ENCODE data around the gene SRGAP1.

The SRGAP1 gene

DNA sequence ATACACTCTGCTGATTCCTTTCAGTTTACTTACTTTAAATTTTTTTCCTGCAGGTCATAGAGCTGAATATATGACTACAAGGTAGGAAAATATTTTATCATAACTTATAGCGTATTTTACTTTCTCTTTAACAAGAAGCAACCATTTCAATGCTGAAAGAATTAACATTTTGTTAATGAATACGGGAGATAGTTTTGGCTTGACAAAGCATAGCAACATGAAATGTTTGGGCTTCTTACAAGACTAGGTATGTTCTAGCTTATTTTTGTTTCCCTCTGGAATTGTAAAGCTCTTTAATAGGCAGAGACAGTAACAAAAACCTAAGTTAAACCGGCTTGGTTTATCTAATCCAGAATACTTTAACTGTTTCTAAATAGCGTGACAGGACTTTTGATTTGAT, 242.4 kb downstream of the SRGAP1 start:
- TF ChIP-seq, protein P1, sequence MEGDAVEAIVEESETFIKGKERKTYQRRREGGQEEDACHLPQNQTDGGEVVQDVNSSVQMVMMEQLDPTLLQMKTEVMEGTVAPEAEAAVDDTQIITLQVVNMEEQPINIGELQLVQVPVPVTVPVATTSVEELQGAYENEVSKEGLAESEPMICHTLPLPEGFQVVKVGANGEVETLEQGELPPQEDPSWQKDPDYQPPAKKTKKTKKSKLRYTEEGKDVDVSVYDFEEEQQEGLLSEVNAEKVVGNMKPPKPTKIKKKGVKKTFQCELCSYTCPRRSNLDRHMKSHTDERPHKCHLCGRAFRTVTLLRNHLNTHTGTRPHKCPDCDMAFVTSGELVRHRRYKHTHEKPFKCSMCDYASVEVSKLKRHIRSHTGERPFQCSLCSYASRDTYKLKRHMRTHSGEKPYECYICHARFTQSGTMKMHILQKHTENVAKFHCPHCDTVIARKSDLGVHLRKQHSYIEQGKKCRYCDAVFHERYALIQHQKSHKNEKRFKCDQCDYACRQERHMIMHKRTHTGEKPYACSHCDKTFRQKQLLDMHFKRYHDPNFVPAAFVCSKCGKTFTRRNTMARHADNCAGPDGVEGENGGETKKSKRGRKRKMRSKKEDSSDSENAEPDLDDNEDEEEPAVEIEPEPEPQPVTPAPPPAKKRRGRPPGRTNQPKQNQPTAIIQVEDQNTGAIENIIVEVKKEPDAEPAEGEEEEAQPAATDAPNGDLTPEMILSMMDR (IDR thresholded peaks at IDR 0.05; ENCODE audit: extremely low read depth, insufficient read depth, missing control alignments), result no peak
- in situ Hi-C loops (cut with MboI; ENCODE audit: low pct_unique_long_range_greater_than_20kb, low sequenced_read_pairs, unreplicated experiment), result no loop called here
- DNase-seq (ENCODE audit: low spot score), result no peak

DNA sequence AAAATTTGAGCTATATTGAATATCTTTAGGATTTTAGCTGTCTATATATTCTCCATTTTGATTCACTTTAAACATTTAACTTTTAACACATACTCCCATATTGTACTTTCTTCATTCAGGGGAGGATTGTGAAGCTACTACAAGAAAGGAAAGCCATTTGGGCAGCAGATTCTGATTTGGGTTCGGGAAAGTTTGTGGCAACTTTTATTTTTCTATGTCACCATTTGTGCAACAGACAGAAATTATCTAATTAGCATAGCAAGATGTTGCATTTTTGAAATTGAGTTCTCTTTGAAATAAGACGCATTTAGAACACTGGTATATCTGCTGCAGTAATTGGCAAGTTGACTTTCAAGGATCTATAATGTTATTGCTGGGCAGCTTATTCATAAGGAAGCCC, 243.3 kb downstream of the SRGAP1 start:
- no peak for DNase-seq (ENCODE audit: low spot score)
- TF ChIP-seq, protein P1 (IDR thresholded peaks at IDR 0.05; ENCODE audit: extremely low read depth, insufficient read depth, missing control alignments), result no peak
- in situ Hi-C loops (cut with MboI; ENCODE audit: low pct_unique_long_range_greater_than_20kb, low sequenced_read_pairs, unreplicated experiment), result no loop called here

- in situ Hi-C loops (cut with MboI; ENCODE audit: low pct_unique_long_range_greater_than_20kb, low sequenced_read_pairs, unreplicated experiment), result no loop called here
- TF ChIP-seq, protein P1 (IDR thresholded peaks at IDR 0.05; ENCODE audit: extremely low read depth, insufficient read depth, missing control alignments), result no peak
- no peak for DNase-seq (ENCODE audit: low spot score)
Observed at GRCh38 chr12:64088431-64089349, 244.2 kb downstream of the SRGAP1 start.

- DNase-seq (ENCODE audit: low spot score), result no peak
- in situ Hi-C loops (cut with MboI; ENCODE audit: low pct_unique_long_range_greater_than_20kb, low sequenced_read_pairs, unreplicated experiment), result no loop called here
- TF ChIP-seq, protein P1 (IDR thresholded peaks at IDR 0.05; ENCODE audit: extremely low read depth, insufficient read depth, missing control alignments), result no peak
Observed at GRCh38 chr12:64090047-64090446, 245.5 kb downstream of the SRGAP1 start.

- in situ Hi-C loops (cut with MboI; ENCODE audit: low pct_unique_long_range_greater_than_20kb, low sequenced_read_pairs, unreplicated experiment), result no loop called here
- TF ChIP-seq, protein P1 (IDR thresholded peaks at IDR 0.05; ENCODE audit: extremely low read depth, insufficient read depth, missing control alignments), result no peak
- no peak for DNase-seq (ENCODE audit: low spot score)
Observed at GRCh38 chr12:64091186-64091585, 246.7 kb downstream of the SRGAP1 start.

DNA sequence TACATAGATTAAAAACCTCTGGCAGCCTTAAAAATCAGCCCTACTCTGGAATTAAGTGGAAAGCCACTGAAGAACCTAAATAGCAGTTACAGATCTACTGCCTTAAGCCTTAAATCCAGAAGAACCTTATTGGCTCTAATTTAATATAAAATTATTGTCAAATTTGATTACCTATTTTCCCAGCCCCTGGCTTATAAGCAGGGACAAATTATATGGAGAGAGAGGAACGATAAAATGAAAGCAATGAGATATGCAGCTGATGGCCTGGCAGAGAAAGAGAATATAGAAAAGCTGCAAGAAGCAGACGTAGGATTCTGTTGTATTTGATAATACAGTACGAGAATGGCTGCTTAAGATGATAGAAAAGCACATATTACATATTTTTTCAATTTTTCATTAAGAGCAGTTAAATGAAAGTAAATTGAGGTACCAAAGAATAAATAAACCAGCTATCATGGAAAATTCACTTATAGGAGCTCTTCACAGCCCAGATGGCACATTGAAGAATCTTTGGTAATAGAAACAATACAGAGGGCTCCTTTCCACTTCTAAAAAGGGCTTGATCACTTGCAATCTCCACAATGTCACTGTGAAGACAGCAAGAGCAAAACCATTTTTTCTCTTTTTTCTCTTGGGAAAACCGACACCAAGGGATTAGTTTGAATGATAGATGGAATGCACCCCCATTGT, 248.2 kb downstream of the SRGAP1 start:
- in situ Hi-C loops (cut with MboI; ENCODE audit: low pct_unique_long_range_greater_than_20kb, low sequenced_read_pairs, unreplicated experiment), result no loop called here
- TF ChIP-seq, protein P1 (IDR thresholded peaks at IDR 0.05; ENCODE audit: extremely low read depth, insufficient read depth, missing control alignments), result no peak
- DNase-seq (ENCODE audit: low spot score), result no peak

All from GM13977 (cell line).